ENCODE measurements around the gene BOD1L1.

BOD1L1 gene

GRCh38 chr4:13618212-13618806, 9.2 kb downstream of the BOD1L1 start:
- DNase-seq (ENCODE audit: low read depth), result no peak
- no peak for TF ChIP-seq CTCF (conservative IDR thresholded peaks at IDR 0.05; ENCODE audit: low read length)
- no peak overlapping the region for H3K4me3 ChIP-seq (ENCODE audit: low read length)

GRCh38 chr4:13617801-13618200, 9.7 kb downstream of the BOD1L1 start:
- no peak for DNase-seq (ENCODE audit: low read depth)
- TF ChIP-seq CTCF (conservative IDR thresholded peaks at IDR 0.05; ENCODE audit: low read length), result no peak
- no peak overlapping the region for H3K4me3 ChIP-seq (ENCODE audit: low read length)

- H3K4me3 ChIP-seq (ENCODE audit: low read length), result no peak overlapping the region
- no peak for TF ChIP-seq CTCF (conservative IDR thresholded peaks at IDR 0.05; ENCODE audit: low read length)
- DNase-seq (ENCODE audit: low read depth), result no peak
These were observed 10.9 kb downstream of the BOD1L1 start for GRCh38 chr4:13616597-13616996.

- no peak for DNase-seq (ENCODE audit: low read depth)
- TF ChIP-seq CTCF (conservative IDR thresholded peaks at IDR 0.05; ENCODE audit: low read length), result no peak
These were observed 12.4 kb downstream of the BOD1L1 start for GRCh38 chr4:13615161-13615560.

GRCh38 chr4:13612569-13612968, 15.0 kb downstream of the BOD1L1 start:
- H3K4me3 ChIP-seq (ENCODE audit: low read length), result no peak overlapping the region
- TF ChIP-seq CTCF (conservative IDR thresholded peaks at IDR 0.05; ENCODE audit: low read length), result no peak
- DNase-seq (ENCODE audit: low read depth), result no peak

More at GRCh38 chr4:13615161-13615560, 12.4 kb downstream of the BOD1L1 start:
- no peak overlapping the region for H3K4me3 ChIP-seq (ENCODE audit: low read length)

- H3K4me3 ChIP-seq (ENCODE audit: low read length), result no peak overlapping the region
- no peak for TF ChIP-seq CTCF (conservative IDR thresholded peaks at IDR 0.05; ENCODE audit: low read length)
- peak; percentile 44 for DNase-seq (ENCODE audit: low read depth)
These were observed 16.2 kb downstream of the BOD1L1 start for GRCh38 chr4:13611283-13611842.

GRCh38 chr4:13605330-13605729, 22.2 kb downstream of the BOD1L1 start:
- TF ChIP-seq CTCF (conservative IDR thresholded peaks at IDR 0.05; ENCODE audit: low read length), result no peak
- H3K4me3 ChIP-seq (ENCODE audit: low read length), result no peak overlapping the region
- DNase-seq (ENCODE audit: low read depth), result no peak

Measured in AG10803 (cell line).